Measurements from ENCODE around the gene GRIN1.
A peak's percentile ranks its signal among the peaks of the same experiment; 100 is the strongest.

The GRIN1 gene

DNA sequence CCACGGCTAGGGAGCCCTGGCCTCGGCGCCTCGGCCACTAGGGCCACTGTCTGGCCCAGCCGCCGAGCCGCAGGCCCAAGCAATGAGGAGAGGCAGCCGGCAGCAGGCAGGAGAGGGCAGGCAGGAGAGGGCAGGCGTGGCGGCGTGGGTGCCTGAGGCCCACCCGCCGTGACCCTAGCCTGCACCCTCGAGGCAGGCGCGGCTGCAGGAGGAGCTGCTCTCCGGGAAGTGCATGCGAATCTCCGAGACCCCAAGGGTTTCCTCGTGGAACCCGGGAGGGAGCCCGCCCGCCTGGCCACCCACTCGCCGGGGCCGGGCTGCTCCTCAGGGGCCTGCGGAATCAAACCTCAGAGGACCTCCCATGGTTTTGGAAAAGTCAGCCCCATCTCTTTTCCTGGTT, 9.3 kb downstream of the GRIN1 start:
- DNase-seq (ENCODE audit: low read depth in 2 of 2), result no peak

DNA sequence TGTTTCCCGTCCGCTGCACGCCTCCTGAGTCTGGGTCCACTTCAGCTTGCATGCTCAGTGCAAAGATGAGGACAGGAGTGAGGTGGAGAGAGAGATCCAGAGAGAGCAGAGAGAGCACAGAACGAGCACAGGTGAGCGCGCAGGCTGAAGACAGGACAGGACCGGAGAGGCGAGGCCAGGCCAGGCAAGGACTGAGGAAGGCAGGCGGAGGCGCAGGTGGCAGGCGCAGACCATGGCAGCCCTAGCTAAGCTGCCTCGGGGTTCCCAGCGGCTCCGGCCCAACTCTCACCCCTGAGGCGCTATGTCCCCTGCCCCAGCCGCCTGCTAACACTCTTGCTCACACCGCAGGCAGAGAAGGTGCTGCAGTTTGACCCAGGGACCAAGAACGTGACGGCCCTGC, 9.7 kb downstream of the GRIN1 start:
- DNase-seq (ENCODE audit: low read depth in 2 of 2), result no peak

DNA sequence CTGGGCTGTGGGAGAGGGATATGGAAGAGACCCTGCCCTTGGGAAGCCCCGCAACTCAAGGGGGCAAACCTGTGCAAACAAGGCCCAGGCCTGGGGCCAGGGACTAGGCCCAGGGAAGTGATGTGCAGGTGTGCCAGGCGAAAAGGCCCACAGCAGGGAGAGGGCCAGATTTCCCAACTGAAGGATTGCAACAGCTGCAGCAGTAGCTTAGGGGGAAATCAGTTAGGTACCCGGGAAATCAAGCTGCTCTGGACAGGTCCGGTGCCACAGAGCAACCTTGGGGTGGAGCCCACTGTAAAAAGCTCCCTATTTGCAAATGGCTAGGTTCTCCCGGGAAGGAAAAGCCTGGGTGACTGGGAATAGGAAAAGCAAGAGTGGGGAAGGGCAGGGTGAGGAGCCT, 10.4 kb downstream of the GRIN1 start:
- no peak for DNase-seq (ENCODE audit: low read depth in 2 of 2)

DNA sequence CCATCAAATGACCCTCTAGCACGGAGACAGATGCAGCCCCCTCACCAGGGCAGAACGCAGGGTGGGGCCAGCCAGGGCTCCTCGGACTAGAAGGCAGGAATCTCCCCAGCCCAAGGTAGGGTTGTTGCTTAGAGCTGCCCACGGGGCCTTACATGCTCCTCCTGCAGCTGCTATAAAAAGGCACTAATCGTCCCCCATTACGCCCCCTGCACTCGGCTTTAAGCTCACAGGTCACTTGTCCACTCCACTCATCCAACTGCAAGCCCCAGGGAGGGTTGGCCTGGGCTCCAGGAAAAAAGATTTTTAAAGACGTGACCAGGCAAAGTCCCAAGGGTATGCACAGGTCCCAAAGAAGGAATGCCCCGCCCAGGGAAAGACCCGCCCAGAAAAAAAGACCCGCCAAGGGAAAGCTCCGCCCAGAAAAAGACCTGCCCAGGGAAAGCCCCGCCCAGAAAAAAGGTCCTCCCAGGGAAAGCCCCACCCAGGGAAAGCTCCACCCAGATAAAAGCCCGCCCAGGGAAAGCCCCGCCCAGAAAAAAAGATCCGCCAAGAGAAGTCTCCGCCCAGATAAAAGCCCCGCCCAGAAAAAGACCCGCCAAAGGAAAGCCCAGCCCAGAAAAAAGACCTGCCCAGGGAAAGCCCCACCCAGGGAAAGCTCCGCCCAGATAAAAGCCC, 11.1 kb downstream of the GRIN1 start:
- DNase-seq (ENCODE audit: low read depth in 2 of 2), result peak in 1 of 2 donors; percentile 43

DNA sequence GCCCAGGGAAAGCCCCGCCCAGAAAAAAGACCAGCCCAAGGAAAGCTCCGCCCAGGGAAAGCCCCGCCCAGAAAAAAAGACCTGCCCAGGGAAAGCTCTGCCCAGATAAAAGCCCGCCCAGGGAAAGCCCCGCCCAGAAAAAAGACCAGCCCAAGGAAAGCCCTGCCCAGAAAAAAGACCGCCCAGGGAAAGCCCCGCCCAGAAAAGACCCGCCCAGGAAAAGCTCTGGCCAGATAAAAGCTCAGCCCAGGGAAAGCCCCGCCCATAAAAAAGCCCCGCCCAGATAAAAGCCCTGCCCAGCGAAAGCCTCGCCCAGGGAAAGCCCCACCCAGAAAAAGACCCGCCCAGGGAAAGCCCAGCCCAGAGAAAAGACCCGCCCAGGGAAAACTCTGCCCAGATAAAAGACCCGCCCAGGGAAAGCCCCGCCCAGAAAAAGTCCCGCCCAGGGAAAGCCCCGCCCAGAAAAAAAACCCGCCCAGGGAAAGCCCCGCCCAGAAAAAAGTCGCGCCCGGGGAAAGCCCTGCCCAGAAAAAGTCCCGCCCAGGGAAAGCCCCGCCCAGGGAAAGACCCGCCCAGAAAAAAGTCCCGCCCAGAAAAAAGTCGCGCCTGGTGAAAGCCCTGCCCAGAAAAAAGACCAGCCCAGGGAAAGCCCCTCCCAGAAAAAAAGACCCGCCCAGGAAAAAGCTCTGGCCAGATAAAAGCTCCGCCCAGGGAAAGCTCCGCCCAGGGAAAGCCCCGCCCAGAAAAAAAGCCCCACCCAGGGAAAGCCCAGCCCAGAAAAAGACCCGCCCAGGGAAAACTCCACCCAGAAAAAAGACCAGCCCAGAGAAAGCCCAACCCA, 11.9 kb downstream of the GRIN1 start:
- peak; percentile 68 to 74 for DNase-seq (ENCODE audit: low read depth in 2 of 2)

DNA sequence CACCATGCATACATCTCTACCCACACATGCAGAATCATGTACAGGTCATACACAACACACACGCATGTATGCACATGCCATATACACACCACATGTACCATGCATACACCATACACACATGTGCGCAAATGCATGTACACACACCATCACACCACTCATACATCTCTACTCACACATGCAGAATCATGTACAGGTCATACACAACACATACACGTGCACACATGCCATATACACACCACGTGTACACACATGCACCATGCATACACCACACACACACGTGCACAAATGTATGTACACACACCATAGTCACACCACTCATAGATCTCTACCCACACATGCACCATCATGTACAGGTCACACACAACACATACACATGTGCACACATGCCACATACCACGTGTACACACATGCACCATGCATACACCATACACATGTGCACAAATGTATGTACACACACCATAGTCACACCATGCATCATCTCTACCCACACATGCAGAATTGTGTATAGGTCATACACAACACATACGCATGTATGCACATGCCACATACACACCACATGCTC, 14.0 kb downstream of the GRIN1 start:
- no peak for DNase-seq (ENCODE audit: low read depth in 2 of 2)

DNA sequence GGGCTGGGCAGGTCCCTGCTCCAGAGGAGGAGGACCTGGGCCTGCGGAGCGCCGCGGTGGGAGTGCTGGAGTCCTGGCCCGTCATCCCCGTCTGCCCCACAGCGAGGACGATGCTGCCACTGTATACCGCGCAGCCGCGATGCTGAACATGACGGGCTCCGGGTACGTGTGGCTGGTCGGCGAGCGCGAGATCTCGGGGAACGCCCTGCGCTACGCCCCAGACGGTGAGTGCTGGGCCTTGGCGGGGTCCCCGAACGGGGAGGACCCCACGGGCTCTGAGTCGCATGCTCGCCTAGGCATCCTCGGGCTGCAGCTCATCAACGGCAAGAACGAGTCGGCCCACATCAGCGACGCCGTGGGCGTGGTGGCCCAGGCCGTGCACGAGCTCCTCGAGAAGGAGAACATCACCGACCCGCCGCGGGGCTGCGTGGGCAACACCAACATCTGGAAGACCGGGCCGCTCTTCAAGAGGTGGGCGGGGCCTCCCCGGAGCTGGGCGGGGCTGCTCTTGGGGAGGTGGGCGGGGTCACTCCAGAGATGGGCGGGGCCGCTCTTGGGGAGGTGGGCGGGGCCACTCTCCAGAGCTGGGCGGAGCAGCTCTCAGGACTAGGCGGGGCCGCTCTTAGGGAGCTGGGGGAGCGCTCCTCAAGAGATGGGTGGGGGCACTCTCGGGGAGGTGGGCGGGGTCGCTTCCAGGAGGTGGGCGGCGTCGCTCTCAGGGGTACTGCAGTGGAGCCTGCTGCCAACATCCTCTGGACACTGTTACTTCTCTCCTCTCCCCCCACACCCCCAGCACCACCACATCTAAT, 17.8 kb downstream of the GRIN1 start:
- peak; percentile 55 to 59 for DNase-seq (ENCODE audit: low read depth in 2 of 2)

DNA sequence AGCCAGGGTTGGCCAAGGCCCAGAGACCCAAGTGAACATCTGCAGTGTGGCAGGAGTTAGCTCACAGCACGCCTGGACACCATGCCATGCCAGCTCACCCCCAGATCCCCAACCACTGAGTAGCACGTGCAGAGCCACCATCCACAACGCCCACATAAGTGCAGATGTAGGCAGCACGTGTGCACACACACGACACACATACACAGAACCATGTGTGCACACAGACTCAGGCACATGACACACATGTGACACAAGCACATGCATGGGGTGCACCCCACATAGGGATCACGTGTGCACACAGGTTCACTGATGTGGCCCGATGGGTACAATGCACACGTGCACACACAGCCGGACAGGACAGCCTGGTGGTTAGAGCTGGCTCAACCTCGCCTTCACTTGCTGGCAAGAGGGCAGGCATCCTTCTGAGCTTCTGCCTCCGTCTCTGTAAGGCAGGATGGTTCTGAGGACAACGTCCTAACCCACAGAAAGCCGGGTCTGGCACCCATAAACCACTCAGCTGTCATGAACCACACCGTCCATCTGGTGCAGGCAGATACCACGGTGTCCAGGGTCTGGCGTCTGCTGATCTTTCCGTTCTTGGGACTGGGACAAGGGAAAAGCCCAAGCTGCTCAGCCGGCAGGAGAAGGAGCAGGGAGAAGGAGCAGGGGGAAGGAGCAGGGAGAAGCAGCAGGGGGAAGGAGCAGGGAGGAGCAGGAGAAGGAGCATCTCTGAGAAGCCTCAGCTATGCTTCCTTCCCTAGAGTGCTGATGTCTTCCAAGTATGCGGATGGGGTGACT, 18.9 kb downstream of the GRIN1 start:
- no peak for DNase-seq (ENCODE audit: low read depth in 2 of 2)

DNA sequence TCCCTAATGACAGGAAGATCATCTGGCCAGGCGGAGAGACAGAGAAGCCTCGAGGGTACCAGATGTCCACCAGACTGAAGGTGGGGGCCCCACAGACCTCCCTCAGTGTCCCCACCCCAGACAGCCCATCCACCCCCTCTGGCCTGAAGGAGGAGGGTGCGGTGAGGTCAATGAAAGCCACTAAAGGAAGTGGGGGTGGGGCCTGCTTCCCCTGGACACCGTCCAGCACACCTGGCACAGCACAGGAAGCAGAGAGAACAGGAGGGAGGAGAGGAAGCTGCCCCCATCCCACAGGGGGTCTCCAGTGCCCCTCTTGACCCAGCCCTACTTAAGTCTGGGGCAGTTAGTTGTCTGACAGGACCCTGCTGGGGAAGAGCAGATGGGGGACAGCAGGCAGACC, 19.7 kb downstream of the GRIN1 start:
- no peak for DNase-seq (ENCODE audit: low read depth in 2 of 2)

DNA sequence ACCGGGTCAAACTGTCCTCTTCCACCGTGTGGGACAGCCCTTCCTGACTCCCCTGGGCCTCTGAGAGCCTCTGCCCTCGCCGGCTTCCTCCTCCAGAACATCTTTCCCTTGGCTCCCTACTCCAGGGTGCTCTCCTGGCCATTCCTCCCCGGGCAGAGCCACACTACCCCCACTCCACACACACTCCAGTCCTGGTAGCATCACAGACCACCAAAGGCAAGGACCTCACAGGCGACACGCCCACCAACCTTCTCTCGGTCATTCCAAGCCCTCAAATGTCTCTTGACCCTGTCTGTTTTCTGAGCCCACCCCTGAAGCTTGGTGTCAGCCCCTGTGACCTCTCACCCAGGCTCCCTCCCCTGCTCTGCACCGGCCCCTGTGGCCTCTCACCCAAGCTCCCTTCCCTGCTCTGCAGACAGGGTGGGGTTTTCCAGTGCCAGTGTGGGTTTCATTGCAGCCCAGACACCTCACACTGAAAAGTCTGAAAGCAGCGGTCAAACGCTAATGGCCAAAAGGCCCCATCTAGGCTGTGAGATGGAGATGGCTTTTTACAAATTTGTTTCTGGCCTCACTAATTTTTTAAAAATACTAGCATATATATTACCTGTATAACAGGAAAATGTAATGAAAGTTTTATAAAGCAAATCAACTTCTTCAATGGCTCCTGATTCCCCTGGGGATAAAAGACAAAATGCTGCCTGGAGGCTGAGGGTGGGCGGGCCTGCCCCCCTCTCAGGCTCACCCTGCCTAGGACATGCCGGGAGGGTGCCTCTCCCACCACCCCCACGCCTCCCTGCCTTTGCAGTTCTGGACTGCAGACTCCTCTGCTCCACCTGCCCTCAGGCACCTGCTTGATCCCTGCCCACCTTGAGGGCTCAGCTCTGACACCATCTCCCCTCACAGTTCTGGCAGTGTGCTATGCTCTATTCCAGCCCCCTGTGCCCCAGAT, 20.4 kb downstream of the GRIN1 start:
- no peak for DNase-seq (ENCODE audit: low read depth in 2 of 2)

DNA sequence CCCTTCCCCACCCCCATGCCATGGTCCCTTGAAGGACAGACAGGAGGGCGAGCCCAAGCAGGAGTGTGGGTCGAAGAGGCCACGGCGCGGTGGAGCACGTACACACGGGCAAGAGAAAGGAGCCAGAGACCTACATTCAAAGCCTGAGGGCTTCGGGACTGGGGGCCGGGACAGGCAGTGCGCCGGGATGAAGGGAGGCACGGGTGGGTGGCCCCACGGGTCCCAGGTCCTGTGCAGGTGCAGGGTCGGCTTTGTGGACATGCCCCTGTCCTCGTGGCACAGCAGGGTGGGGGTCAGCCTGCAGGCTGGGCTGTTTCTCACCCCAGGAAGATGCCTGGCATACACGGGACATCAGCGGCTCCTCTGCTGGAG, 21.1 kb downstream of the GRIN1 start:
- no peak for DNase-seq (ENCODE audit: low read depth in 2 of 2)

DNA sequence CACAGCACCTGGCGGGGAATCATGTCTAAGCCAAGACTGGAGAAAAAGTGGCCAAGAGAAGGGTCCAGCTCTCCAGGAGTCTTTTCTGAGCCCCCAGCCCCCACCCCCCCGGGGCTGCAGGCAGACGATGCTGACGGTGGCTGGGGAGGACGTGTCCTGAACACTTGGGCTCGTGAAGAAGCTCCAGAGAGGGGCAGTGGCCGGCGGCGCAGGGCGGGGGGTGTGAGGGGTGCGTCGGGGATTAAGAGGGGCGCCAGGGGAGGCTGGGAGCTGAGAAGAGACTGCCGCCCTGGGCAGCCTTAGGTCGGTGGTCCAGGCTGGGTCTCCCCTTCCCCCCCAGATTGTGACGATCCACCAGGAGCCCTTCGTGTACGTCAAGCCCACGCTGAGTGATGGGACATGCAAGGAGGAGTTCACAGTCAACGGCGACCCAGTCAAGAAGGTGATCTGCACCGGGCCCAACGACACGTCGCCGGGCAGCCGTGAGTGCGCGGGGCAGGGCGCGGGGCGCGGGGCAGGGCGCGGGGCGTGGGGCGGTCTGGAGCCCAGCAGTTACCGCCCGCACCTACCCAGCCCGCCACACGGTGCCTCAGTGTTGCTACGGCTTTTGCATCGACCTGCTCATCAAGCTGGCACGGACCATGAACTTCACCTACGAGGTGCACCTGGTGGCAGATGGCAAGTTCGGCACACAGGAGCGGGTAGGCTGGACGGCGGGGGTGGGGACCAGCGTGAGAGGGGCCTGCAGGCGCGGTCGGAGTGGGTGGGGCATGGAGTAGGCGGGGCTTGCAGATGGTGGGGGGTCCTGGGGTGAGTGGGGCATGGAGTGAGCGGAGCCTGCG, 22.0 kb downstream of the GRIN1 start:
- DNase-seq (ENCODE audit: low read depth in 2 of 2), result no peak

DNA sequence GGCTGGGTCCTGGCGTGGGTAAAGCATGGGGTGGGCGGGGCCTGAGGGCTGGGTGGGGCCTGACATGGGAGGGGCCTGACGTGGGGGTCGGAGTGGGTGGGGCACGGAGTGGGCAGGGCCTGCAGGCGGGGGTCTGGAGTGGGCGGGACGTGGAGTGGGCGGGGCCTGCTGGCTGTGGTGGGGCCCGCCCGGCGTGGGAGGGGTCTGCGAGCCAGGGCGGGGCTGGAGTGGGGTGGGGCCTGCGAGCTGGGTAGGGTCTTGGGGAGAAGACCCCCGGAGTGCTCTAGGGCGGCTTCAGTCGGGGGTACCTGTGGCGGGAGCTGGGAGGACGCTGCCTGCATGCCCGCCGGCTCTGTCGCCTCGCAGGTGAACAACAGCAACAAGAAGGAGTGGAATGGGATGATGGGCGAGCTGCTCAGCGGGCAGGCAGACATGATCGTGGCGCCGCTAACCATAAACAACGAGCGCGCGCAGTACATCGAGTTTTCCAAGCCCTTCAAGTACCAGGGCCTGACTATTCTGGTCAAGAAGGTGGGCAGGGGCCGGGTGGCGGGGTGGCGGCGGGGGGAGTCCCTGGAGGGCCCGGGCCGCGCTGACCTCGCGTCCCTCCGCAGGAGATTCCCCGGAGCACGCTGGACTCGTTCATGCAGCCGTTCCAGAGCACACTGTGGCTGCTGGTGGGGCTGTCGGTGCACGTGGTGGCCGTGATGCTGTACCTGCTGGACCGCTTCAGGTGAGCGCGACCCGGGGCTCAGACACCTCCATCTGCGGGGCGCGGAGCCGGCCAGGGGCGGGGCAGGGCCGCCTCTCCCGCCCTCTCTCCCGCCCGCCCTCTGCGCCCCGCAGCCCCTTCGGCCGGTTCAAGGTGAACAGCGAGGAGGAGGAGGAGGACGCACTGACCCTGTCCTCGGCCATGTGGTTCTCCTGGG, 22.9 kb downstream of the GRIN1 start:
- no peak for DNase-seq (ENCODE audit: low read depth in 2 of 2)

DNA sequence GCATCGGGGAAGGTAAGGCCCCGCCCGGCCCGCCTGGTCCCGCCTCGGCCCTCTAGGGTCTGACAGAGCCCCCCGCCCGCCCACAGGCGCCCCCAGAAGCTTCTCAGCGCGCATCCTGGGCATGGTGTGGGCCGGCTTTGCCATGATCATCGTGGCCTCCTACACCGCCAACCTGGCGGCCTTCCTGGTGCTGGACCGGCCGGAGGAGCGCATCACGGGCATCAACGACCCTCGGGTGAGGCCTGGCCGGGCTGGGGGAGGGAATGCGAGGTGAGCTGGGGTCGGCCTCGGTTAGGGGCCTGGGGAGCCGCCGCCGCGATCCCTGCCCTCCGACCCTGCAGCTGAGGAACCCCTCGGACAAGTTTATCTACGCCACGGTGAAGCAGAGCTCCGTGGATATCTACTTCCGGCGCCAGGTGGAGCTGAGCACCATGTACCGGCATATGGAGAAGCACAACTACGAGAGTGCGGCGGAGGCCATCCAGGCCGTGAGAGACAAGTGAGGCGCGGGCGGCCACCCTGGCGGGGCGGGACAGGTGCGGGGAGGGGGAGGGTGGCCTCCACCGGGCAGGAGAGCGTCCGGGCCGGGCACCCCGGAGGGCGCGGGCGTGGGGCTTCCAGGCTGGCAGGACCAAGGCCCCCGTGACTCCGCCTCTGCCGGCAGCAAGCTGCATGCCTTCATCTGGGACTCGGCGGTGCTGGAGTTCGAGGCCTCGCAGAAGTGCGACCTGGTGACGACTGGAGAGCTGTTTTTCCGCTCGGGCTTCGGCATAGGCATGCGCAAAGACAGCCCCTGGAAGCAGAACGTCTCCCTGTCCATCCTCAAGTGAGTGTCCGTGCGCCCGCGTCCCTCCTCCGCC, 23.8 kb downstream of the GRIN1 start:
- DNase-seq (ENCODE audit: low read depth in 2 of 2), result no peak

DNA sequence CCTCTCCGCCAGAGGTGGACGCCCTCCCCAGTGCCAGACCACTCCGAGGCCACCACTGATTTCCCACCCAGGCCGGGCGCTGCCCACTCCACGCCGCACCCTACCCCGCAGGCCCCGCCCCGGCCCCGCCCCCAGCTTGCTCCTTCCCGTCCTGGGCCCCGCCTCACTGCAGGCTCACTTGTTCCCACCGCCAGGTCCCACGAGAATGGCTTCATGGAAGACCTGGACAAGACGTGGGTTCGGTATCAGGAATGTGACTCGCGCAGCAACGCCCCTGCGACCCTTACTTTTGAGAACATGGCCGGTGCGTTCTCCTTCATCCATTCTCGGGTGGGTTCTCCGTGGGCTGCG, 24.4 kb downstream of the GRIN1 start:
- DNase-seq (ENCODE audit: low read depth in 2 of 2), result no peak

DNA sequence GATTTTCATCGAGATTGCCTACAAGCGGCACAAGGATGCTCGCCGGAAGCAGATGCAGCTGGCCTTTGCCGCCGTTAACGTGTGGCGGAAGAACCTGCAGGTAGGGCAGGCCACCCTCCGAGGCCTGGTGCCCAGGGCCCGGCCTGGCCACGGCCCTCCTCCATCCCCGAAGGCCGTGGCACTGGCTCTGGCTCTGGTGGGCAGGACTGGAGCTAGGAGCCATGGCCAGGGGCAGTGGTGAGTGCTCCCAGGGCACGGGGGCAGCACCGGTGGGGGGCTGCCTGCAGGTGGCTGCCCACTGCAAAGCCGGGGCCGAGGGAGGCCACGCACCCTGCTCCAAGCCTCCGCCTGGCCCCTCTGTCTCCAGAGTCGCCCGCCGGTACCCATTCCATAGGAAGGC, 24.9 kb downstream of the GRIN1 start:
- no peak for DNase-seq (ENCODE audit: low read depth in 2 of 2)
